NCI-H2107 treated with DMSO at 0.1 percent for 48 hours (cell line): ENCODE results near the gene WASF2.
"Not testable (repeated sequence)": the region's sequence is repeated elsewhere in the genome, so short reads cannot be mapped to it uniquely, and the experiment has no call there.

Experiments
- DNase-seq: peaks from one replicate; lab custom pipeline; 2025; ENCODE audit not compliant: unreplicated experiment; lab: John Stamatoyannopoulos, UW

WASF2 gene

DNA sequence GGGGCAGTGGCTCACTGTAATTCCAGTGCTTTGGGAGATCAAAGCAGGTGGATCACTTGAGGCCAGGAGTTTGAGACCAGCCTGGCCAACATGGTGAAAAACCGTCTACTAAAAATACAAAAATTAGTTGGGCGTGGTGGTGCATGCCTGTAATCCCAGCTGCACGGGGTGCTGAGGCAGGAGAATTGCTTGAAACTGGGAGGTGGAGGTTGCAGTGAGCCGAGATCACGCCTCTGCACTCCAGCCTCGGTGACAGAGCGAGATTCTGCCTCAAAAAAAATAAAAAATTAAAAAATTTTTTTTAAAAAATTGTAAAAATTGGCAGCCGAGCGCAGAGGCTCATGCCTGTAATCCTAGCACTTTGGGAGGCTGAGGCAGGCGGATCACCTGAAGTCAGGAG is 31.4 kb downstream of the WASF2 start:
- not testable (repeated sequence) for DNase-seq

DNA sequence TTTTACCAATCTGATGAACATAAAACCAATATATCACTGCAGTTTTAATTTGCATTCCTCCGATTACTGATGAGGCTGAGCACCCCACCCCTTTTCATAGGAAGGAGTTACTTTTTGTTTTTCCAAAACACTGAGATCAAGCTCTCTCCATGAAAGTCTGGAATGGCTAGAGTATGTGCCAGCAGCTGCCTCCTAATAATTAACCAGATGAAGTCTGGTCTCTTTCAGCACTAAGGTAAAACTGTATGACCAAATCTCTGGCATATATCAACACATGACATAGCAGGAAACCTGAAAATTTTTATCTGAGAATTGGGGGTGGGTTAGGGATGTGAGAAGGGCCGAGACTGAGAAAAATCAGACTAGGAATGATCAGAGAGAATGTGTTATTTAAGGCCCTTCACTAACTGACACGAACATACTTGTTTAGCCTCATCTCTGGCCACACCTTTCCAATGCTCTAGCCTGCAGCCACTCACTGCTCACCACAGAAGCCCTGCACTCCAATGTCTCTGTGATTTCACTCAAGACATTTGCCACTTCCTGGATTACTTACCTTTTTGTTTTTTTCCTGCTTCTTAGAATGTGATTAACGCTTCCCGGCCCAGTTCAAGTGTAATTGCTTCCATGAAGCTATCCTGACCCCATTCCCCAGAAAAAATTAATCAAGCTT is 34.7 kb downstream of the WASF2 start:
- no peak for DNase-seq

DNA sequence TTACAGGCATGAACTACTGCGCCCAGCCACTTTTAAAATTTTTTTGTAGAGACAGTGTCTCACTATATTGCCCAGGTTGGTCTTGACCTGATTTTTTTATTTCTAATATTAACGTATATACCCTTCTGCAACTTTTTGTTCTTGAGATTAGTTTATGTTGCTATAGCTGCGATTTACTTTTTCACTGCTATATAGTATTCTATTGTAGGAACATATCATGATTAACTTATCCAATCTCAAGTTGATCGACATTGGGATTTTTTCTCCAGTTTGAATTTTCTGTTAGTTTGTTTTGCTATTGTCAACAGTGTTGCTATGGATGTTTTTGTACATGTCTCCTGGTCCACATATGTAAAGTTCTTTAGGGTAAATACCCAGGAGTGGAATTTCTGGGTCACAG is 35.4 kb downstream of the WASF2 start:
- DNase-seq = no peak

DNA sequence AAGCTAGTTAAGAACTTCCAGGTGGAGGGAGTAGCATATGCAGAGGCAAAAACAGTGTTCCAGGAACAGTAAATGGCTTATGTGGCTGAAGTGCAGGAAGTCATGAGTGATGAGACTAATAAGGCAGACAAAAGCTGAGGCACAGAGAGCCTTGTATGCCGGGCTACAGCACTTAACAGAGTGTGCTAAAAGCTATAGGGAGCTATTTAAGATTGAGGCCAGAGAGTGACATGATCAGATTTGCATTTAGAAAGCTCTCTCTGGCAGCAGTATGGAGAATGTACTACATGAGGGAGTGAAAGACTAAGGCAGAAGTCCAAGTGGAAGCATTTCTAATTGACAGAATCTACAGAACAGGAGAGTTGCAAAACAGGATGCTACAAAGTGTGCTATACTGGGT is 38.6 kb downstream of the WASF2 start:
- DNase-seq = no peak

DNA sequence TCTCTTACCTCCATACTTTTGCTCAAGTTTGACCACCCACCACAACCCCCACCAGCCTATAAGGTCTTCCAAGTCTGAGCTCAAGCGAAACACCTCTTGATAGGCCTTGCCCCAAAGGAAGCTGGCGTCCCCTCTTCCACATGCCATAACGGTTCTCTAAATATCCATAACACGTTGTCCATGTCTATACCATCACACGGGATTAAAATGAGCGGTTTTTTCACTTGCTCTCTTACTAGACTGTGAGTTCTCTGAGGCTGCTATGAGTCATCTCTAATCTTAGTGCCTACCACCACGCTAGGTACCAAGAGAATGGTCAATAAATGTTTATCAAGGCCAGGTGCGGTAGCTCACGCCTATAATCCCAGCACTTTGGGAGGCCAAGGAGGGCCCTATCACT is 41.0 kb downstream of the WASF2 start:
- DNase-seq = no peak

DNA sequence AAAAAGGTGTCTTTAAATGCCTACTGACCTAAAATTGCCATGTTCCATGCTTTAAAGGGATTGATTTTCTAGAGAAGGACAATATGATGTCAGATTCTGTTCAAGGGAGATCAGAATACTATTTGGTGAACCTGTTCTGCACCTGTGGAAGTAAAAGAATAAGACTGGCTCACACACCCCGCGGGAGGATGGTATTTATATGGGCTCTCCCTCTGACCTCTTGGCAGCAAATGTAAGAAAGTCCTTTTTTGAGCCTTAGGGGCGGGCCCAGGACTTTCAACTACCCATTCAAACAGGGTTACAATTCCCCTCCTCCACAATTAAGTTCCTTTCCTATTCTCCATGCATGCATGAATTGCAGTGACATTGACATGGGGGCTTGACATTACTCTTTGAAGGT is 42.1 kb downstream of the WASF2 start:
- no peak for DNase-seq

DNA sequence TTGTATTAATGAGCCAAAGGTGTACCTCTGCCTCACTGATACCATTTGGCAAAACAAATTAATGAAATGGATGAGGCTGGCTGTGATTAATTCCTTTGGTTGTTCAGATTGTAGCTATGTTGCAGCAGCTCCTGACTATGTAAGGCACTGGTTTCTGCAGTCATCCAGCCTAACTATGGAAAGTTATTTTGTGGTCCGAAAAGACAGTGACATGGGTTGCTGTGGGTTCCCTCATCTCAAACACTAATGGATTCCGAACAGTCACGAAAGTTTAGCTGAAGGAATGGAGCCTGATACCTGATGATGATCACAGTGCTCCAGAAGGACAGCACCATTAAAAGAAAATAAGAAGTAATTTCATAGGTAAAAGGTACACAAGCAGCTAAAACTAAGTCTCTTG is 42.6 kb downstream of the WASF2 start:
- no peak for DNase-seq

DNA sequence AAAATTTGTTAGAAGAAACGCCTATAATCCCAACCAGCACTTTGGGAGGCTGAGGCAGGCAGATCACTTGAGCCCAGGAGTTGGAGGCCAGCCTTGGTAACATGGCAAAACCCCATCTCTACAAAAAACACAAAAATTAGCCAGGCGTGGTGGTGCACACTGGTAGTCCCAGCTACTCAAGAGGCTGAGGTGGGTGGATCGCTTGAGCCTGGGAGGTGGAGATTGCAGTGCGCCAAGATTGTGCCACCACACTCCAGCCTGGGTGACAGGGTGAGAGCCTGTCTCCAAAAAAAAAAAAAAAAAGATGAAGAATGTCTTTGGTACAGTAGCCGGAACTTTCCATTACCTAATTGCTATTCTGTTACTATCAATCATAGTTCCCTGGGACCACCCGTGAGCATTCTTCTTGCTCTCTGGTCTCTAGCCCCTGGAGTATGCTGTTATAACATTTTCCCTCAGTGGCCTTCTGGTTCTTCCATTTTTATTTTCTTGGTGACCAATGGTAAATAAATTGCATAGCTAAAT is 43.4 kb downstream of the WASF2 start:
- DNase-seq = no peak

DNA sequence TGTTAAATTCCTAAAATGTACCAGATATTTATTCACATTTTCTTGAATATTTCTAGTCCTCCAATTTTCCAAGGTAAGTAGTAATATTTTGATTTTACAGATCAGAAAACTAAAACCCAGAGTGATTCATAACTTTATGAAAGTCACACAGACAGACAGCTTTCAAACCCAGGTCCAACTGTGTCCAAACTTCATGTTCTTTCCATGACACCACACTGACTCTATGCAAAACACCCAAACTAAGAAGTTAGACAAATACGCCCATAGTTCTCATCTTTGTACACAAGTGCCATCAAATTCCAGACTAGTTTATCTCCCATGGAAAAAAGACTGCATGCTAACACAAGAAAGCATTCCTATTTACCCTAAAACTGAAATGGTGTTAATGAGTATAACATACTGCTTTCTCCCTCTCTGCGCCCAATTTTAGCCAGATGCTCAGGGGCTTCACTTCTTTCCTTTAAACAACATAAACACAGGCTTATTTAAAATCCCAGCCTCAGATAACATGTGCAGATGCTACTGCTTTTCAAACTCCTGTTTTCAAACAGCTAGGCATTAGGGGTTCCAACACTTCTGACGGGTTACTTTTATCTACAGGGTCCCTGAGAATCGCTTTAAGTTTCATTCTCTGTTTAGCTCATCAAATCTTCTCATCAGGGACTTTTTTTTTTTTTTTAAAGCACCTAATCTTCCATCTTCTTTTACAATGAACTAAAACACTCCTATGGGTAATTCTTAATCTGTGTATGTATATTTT is 44.6 kb downstream of the WASF2 start:
- DNase-seq = no peak

DNA sequence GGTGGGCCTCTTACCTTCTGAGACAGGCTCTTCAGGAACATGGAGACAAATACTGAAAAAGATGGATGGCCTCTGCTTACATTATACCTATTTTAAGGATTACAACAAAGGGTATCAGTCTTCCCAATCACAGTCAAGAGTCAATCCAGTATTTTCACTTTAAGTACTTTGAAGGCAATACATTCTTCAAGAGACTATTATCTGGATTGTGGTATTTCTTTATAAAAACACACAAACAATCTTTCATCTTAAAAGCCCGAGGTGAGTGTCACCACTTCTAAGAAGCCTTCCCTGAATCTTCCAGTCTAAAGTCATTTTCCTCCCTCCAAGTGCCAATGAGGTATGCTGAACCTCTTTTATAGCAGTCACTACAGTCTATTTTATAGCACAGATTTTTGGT is 45.3 kb downstream of the WASF2 start:
- DNase-seq = no peak

DNA sequence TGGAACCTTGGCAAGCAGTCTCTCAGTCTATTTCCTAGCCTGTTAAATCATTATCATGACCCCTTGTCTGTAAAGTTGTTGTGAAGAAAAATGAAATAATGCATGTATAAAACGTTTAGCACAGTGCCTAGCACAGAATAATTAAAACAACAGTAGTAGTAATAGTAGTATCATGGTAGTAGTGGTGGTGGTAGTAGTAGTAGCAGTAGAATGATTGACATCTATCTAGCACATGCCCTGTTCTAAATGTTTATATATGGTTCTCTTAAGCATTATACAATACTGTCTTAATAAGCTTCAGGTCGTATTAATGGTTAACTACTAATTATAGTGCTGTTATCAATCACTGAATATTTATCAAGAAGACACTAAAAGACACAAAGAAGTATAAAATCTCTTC is 50.8 kb downstream of the WASF2 start:
- no peak for DNase-seq

DNA sequence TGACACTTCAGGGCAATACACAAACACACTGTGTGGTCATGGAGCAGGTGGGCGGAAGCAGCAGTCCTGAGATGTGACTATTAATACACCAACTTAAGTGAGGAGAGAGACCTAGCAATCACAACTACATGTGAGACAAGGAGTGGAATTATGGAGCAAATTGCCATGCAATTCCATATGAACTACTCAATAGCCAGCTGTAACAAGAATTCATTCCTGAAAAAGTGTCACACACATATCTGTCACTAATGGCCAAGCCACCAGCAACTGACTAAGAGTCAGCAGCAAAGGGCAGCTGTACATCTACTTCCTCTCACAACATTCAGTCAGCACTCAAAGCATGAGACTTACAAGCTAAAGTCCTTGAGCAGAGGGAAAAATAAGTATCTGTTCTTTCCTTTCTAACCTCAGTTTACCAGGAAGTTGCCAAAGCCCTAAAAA is 51.3 kb downstream of the WASF2 start:
- DNase-seq = no peak

DNA sequence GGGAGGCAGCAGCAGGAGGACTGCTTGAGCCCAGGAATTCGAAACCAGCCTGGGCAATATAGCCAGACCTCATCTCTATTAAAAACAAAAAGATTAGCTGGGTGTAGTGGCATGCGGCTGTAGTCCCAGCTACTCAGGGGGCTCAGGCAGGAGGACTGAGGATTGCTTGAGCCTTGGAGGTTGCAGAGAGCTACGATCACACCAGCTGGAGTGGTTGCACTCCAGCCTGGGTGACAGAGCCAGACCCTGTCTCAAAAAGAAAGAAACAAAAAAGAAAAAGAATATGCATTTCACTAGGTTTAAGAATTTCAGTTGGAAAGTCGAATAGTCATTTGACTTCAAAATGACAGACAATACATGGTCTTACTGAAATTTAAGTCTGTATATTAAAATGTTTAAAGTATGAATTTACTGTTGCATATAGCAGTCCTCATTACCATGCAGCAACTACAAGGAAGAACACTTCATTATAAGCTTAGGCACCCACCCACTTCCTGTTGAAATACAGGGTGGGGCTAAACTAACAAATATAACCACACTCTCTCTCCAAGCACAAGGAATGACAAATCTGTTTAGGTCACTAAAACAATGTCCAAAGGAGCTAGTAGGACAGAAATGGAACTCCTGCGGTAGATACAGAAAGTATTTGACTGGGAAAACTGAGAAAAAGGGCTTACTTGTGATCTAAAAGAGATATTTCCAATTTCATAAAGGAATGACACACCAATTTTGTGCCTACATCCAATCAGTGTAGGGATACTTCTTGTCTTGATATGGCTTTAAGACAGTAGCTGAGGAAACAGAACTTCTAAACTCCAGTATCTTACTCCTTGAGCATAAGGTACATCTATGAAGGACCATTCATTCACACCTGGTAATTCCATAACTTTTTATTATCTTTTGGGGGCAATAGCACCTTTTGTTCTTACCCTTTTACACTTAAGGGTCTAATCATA is 53.5 kb downstream of the WASF2 start:
- no peak for DNase-seq

DNA sequence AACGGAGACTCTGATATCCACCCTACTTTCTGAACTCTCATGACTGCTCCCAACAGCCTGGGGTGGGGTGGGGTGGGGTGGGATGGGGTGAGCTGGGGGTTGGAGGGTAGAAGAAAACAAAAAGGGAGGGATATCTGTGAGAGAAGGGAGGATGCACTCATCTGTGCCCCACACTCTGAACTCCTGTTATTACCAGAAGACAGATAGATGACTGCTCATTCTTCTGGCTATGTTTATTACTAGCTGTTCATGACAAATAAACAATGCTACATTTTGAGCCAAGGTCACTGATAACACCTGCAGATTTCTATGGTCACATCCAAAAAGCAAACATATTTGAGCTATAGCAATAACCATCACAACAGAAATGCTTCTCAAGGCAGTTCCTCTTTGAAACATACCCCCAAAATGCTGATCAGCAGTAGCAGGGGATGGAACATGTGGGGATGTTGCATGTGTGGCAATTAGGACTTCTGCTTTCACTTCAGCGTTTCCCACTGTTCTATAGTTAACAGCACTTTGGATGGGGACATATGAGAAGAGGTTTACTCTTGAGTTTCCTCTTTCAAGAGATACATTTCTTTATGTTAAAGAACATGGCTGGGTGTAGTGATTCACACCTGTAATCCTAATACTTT is 54.3 kb downstream of the WASF2 start:
- DNase-seq = no peak

DNA sequence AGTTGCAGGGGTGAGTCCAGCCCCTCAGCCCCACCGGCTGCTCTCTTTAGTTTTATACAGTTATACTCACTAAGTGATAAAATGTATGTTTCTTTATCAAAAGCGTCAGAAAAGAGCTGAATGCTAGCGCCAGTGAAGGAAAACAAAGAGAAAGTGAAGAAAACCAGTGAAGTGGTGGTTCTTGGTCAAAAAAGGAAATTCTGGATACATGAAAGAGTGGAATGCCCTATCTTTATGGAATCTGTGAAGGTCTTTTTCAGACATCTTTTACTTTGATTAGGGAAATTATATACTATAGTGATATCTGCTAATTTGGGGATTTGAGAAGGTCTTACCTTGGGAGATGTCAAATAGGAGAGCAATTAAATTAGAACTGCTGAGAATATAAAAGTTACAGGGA is 56.3 kb downstream of the WASF2 start:
- no peak for DNase-seq

DNA sequence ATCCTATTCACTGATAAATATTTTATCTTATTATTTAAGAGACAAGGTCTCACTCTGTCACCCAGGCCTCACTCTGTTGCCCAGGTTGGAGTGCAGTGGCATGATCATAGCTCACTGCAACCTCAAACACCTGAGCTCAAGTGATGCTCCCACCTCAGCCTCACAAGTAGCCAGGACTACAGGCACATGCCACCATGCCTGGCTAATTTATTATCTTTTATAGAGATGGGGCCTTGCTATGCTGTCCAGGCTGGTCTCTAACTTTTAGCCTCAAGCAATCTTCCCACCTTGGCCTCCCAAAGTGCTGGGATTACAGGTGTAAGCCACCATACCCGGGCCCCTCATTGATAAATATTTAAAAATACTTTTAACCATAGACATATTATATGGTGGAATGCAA is 57.2 kb downstream of the WASF2 start:
- DNase-seq = not testable (repeated sequence)

DNA sequence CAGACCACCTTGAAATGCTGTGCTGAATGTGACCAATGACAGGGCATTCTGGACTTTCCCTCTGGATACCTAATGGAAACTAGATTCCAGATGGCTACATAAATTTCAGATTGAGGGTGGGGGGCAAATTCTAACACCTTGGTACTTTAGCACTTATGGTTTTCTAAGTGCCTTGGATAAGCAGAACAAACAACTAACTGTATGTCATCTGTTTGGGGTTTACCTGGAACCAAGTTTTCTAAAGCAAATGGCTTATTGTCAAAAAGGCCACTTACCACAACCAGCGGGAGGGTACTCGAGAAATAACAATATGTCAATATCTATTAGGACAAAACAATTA is 58.4 kb downstream of the WASF2 start:
- no peak for DNase-seq

DNA sequence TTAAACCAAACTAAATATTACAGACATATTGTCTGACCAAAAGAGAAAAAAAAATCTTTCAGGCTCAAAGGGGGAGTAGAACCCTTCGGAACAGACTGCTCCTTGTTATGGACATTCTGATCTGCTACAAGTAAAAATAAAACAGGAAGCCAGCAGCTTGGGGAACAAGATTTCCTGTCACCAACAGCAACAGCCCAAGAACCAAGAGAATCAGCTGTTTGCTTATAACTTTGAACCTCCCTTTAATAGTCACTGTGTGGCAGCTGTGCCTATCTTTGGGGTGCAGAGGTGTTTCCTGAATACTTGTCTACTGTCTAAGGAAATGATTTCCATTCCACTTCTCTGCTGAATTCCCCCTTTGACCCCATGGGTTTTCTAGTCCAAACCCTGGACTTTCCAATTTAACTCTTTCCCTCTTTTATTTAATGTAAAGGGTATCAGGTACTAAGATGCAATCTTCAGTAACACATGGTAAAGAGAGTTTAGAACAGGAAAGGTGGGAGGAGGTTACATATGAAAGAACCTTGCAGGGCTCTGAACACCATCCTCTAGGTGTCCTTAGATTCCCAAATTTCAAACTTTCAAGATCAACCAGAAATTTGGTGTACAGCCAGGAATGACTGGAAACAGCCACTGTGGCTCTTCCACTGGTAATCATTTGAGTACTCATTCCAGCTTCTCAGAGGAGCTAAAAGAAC is 58.9 kb downstream of the WASF2 start:
- DNase-seq = no peak

DNA sequence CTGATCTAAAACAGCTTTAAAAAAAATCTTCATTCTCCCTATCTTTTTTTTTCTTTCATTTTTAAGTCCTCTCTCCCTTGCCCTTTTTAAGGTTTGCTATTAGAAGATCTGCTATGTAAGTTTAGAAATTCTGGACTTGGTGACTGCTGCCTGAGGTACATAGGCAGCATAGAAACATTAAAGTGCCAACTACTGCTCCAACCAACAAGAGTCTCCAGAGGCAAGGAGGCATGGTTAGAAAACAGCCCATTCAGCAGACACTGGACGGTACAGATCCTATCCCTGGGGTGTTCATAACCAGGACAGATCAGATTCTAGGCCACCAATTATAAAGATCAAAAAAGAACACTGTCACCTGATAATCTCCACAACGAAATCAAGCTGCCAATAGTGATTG is 60.9 kb downstream of the WASF2 start:
- no peak for DNase-seq

DNA sequence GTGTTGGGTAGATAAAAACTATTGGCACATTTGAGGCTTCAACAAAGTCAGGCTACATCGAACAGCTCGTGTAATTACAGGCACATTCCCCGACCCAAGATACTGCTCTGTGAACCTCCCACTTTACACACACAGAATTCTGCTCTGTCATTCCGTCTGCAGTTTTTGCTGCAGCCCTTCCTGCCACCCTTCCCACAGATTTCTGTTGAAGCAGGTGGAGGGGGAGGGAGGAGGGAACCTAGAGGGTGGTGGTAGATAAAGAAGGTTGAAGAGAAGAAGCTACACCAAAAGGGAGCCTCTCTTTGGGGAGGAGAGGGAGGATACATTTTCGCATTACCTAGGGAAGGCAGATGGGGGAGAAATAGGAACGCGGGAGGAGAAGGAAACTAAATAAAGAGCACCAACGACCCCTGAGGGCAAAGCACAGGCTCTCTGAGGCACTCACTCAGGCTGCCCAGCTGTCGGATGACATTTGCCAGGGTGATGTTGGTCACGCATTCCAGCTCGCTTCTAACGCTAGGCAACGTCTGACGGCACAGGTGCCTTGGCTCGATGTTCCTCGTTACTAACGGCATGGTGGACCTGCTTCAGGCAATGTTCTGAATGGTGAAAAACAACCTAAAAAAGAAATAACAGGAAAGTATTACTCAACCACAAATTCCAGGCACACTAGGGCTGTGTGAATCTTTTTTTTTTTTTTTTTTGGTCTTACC is 61.5 kb downstream of the WASF2 start:
- no peak for DNase-seq
